ENCODE results near the gene PALM. TPM values are rescaled to one million over a fixed set of nuclear protein-coding genes. Genes with fewer than 3 reads are reported as not detected.

Gene PALM
- total RNA-seq = 80.5 to 87.1 TPM (median 86.9 TPM) in 3 replicates

DNA sequence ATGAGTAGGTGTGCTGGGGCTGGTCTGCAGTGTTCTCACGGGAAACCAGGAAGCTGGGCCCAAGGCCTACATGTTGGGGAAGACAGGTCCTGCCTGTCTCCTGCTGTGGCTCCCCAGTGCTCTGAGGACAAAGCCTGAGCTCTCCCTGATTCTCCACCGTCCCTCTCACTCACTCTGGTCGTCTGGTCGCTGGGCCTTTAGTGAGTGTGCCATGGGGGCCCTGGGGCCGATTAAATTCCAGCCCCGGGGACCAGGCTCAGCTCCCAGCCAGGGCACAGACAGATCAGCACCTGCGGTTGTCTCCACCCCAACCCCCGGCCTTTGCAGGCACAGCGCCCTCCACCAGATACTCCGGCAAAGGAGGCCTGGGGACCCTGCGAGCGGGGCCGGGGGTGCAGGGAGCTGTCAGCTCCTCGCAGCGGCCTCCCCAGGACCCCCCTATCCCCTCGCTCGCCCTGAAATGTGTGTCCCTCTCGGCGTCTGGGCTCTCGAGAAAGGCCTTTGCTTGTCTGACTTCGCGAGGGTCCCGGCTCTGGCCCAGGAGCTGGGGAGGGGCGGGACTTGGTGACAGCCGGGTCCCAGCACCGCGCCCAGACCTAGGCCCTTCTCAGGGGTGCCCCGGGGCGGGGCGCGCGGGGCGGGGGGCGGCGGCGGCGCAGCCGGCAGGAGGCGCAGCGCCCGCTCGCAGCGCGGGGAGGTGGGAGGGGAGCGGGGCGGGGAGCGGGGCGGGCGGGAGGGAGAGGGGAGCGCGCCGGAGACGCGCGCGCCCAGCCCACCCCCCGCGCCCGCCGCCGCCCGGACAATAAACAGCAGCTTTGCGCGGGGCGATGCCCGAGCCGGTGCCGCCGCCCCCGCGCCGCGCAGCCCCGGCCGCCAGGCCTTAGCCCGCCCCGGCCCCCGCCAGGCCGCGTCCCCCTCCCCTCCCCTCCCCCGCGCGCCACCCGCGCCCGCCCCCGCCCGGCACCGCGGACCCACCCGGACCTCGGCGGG lies at the start of gene PALM:
TSS of gene PALM (plus strand) at position 782 of the 990 bp plus-strand sequence. CDS start 212 bp downstream, outside the sequence.
- Mint-ChIP-seq H3K27ac (peak within 1 kb of the TSS; percentile 31), H3K27me3 (ENCODE audit: low read depth) (peaks cover 3% of the 10 kb centered on the region), H3K36me3 (no peaks in the 10 kb centered on the region), H3K4me1 (peaks cover 11% of the 10 kb centered on the region), H3K4me3 (peak within 1 kb of the TSS; percentile 66), H3K9me3 (peaks cover 3% of the 10 kb centered on the region)
- DNase-seq (ENCODE audit: low spot score in 2 of 2, unreplicated experiment in 2 of 2) = peak in 1 of 2 experiments; percentile 60
- TF ChIP-seq, protein P1, sequence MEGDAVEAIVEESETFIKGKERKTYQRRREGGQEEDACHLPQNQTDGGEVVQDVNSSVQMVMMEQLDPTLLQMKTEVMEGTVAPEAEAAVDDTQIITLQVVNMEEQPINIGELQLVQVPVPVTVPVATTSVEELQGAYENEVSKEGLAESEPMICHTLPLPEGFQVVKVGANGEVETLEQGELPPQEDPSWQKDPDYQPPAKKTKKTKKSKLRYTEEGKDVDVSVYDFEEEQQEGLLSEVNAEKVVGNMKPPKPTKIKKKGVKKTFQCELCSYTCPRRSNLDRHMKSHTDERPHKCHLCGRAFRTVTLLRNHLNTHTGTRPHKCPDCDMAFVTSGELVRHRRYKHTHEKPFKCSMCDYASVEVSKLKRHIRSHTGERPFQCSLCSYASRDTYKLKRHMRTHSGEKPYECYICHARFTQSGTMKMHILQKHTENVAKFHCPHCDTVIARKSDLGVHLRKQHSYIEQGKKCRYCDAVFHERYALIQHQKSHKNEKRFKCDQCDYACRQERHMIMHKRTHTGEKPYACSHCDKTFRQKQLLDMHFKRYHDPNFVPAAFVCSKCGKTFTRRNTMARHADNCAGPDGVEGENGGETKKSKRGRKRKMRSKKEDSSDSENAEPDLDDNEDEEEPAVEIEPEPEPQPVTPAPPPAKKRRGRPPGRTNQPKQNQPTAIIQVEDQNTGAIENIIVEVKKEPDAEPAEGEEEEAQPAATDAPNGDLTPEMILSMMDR (IDR thresholded peaks at IDR 0.05; ENCODE audit: unreplicated experiment) = no peak

DNA sequence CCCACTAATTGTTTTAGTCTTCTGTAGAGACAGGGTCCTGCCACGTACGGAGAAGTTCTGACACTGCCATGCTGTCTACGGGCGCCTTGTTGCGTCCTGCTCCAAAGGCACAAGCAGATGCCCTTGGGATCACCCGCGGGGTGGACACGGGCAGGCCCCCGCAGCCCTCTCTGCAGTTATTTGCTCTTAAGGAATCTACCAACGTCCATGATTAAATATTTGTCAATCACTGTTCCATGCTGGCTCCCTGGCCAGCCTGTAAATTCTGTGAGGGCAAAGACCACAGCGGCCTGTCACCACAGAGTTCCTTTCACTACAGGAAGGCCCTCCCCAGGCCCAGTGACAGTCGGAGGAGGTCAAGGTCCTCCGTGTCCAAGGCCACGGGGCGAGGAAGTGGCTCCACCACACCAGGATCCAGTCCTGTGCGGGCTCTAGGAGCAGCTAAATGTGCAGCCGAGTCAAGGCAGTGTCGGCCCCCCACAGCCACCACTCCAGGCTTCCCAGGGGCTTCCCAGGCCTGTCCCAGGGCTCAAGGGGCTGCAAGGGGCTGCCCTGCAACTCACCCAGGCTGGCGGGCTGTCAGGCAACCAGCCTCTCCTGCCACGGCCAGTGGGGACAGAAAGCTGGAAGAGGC lies 47.8 kb upstream of the PALM start:
- Mint-ChIP-seq H3K27me3 (ENCODE audit: low read depth) (no peaks in the 10 kb centered on the region), H3K27ac (peak overlapping the region; percentile 92), H3K4me1 (peaks cover 28% of the 10 kb centered on the region), H3K9me3 (no peaks in the 10 kb centered on the region), H3K36me3 (no peaks in the 10 kb centered on the region), H3K4me3 (peak overlapping the region; percentile 76)
- TF ChIP-seq, protein P1 (IDR thresholded peaks at IDR 0.05; ENCODE audit: unreplicated experiment) = no peak
- DNase-seq (ENCODE audit: low spot score in 2 of 2, unreplicated experiment in 2 of 2) = no peak

DNA sequence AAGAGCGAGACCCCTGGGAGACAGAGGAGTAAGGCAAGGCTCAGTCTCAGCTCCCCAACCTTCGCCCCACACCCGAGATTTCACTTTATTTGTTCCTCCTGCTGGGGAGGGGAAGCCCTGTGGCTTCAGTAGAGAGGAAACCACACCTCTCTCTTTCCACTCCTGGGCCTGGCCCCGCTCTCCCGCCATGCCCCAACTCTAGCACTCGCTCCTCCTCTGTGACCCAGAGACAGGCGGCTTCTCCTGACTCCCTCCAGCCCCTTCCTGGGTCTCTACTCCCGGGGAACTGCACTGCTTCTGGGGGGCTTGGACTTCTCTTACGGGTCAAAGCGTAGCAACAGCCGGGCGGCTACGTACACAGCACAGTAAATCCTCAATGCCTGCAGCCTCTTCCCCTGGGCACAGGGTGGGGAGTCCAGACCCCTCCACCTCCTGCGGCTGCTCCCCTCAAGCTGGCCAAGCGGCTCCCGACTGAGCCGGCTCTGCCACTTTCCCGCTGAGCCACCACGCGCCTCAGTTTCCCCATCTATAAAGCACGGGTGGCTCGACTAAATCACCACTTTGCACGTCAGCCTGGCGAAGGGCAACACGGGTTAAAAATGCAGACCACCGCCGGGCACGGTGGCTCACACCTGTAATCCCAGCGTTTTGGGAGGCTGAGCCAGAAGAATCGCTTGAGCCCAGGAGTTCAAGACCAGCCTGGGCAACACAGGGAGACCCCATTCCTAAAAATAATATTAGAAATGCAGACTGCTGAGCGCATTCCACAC lies 47.1 kb upstream of the PALM start:
- Mint-ChIP-seq H3K4me3 (peak overlapping the region; percentile 76), H3K9me3 (no peaks in the 10 kb centered on the region), H3K4me1 (peaks cover 28% of the 10 kb centered on the region), H3K36me3 (no peaks in the 10 kb centered on the region), H3K27me3 (ENCODE audit: low read depth) (no peaks in the 10 kb centered on the region), H3K27ac (peak overlapping the region; percentile 92)
- TF ChIP-seq, protein P1 (IDR thresholded peaks at IDR 0.05; ENCODE audit: unreplicated experiment) = no peak
- no peak for DNase-seq (ENCODE audit: low spot score in 2 of 2, unreplicated experiment in 2 of 2)

DNA sequence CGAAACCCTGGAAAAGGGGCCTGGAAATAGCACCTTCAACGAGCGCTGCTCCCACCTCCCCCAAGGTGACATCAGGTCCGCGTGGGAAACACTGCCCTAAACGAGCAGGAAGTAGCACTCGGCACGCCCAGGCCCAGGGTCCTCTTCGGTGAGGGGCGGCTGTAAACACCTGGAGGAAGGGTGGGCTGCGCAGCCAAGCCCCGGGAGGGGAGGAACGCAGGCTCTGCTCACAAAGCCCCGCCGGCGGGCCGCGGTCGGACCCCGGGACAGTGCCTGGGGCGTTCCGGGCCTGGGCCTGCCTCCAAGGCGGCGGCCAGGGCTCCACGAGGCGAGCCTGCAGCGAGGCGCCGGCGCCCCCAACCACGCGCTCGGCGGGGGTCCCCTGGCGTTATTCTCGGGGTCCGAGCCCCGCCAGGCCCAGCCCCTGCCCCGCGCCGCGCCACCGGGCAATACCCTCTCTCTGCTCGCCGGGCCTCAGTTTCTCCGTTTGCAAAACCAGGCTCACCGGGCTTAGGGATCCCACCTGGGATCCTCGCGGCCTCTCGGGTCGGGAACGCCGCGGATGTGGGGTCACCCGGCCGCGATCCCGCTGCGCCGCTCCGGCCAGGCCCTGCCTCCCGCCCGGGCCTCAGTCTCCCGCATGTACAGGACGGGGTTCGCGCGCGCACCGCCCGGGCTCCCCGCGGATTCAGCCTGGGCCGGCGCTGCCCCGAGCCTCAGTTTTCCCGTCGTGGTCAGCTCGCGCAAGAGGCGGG lies 46.4 kb upstream of the PALM start:
- H3K9me3 Mint-ChIP-seq = no peaks in the 10 kb centered on the region
- peak overlapping the region; percentile 92 for H3K27ac Mint-ChIP-seq

More for the DNA sequence above, 46.4 kb upstream of the PALM start:
- Mint-ChIP-seq H3K4me3 (peak overlapping the region; percentile 76), H3K36me3 (no peaks in the 10 kb centered on the region), H3K27me3 (ENCODE audit: low read depth) (no peaks in the 10 kb centered on the region), H3K4me1 (peaks cover 28% of the 10 kb centered on the region)
- peak in 1 of 2 experiments; percentile 63 for DNase-seq (ENCODE audit: low spot score in 2 of 2, unreplicated experiment in 2 of 2)
- TF ChIP-seq, protein P1 (IDR thresholded peaks at IDR 0.05; ENCODE audit: unreplicated experiment) = no peak

Measured in mesothelial cell of epicardium (in vitro differentiated cells).